DMS53 treated with DMSO at 0.1 percent for 48 hours (cell line): ENCODE results near the gene VPS13C.
"Not testable (repeated sequence)": the region's sequence is repeated elsewhere in the genome, so short reads cannot be mapped to it uniquely, and the experiment has no call there.

ENCODE experiments used
- DNase-seq: peaks from one replicate; lab custom pipeline; 2025; ENCODE audit not compliant: unreplicated experiment; lab: John Stamatoyannopoulos, UW

The VPS13C gene

GRCh38 chr15:62071711-62072308, 11.6 kb upstream of the VPS13C start:
- no peak for DNase-seq

GRCh38 chr15:62069551-62069950, 9.3 kb upstream of the VPS13C start:
- DNase-seq: no peak

GRCh38 chr15:62068810-62069167, 8.5 kb upstream of the VPS13C start:
- no peak for DNase-seq

GRCh38 chr15:62068071-62068809, 8.0 kb upstream of the VPS13C start:
- DNase-seq: no peak

GRCh38 chr15:62067448-62068044, 7.3 kb upstream of the VPS13C start:
- DNase-seq: peak; percentile 26

- peak; percentile 76 for DNase-seq
Measured at GRCh38 chr15:62066663-62067447, 6.6 kb upstream of the VPS13C start, which contains the start of gene C2CD4A. Gene C2CD4A (plus strand): TSS chr15:62066977. CDS start chr15:62067614, 637 bp downstream.

GRCh38 chr15:62063825-62064635, 3.8 kb upstream of the VPS13C start:
- no peak for DNase-seq

DNA sequence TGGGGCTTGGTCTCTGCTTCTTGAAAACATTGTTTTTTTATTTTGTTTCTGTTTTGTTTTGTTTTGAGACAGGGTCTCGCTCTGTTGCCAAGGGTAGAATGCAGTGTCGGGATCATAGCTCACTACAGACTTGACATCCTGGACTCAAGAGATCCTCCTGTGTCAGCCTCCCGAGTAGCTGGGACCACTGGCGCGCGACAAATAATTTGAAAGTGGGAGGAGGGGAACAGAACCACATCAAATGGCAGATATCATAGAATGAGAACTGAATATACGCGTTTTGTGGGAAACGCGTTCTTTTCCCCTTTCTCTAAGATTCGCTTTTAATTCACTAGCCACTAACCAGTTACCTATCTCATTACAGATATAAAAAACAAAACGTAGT, 641 bp upstream of the VPS13C start:
- DNase-seq: no peak

DNA sequence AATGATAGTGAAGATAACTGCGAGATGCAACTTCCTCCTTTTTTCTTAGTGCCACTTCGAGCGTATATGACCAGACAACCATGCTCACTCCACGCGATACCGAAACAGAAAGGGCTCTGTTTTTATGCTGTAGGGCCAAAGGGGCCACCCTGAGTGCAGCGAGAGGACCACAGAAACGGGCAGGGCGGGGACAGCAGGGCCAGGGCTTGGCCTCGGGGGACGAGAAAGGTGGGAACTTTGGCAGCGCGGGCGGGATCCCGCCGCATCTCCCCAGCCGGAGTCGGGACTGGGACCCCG, 483 bp downstream of the VPS13C start:
- no peak for DNase-seq

DNA sequence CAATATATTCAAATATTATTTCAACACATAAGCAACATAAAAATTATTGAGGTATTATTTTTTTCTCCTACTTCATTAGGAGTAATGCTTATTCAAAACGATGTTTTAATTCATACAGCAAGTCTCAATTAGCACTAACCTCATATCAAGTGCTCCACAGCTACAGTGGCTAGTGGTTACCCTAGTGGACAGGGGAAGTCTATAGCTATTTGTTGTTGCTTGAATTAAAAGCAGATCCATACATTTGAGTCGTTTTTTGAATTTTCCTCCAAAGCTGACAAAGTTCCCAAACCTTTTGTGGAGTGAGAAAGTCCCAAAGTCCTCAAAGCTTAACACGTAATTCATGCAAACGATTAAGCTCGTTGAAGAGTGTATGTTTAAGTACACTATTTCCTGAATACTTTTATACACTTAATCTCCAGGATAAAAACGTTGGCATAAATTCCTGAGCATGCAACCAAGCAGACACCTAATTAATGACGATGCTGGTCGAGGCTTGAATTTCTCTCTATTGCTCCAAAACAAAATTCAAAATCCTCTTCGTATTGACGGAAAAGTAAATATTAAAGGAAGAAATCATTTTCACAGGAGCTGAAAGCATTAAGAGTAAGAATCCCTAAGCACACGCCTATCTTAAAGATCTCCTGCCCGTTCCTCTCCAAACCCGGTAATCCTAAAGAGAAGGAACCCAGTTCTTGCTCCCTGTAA, 985 bp downstream of the VPS13C start:
- no peak for DNase-seq

DNA sequence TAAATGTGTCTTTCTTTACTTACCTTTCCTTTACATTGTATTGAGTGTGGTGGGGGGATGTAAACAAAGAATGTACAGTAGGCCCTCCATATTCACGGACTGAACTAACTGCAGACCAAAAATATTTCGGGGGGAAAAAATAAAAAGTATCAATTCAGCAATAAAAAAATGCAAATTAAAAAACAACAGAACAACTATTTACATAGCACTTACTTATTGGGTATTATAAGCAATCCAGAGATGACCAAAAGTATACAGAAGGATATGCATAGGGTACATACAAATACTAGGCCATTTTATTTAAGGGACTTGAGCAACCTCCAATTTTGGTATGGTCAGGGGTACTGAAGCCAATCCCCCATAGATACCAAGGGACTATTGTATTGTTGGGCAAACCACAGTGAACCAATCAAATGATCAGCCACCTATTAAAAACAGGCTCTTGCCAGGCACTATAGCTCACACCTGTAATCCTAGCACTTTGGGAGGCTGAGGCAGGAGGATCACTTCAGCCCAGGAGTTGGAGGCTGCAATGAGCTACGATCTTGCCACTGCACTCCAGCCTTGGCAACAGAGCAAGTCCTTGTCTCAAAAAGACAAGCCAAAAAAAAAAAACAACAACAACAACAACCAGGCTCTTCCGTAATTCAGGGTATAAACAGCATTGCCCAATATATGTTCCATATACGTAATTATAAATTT, 1.8 kb downstream of the VPS13C start:
- no peak for DNase-seq

- no peak for DNase-seq
Measured at GRCh38 chr15:62057341-62057980, 2.8 kb downstream of the VPS13C start.

DNA sequence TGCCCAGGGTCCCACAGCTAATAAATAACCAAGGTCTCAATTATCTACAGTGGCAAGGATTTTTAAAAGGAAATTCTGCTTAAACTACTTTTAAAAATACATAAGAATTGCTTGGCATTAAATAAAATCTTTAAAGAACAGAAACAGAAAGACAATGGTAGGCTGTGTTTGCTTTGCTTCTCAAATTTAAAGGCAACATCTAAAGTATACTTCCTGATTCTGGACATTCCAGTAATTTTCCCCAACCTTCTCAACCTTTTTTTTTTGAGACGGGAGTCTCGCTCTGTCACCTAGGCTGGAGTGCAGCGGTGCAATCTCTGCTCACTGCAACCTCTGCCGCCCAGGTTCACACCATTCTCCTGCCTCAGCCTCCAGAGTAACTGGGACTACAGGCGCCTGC, 5.3 kb downstream of the VPS13C start:
- DNase-seq: no peak

- DNase-seq: no peak
Measured at GRCh38 chr15:62053439-62054085, 6.7 kb downstream of the VPS13C start.

- DNase-seq: no peak
Measured at GRCh38 chr15:62052713-62053112, 7.5 kb downstream of the VPS13C start.

- no peak for DNase-seq
Measured at GRCh38 chr15:62051166-62051565, 9.1 kb downstream of the VPS13C start.

DNA sequence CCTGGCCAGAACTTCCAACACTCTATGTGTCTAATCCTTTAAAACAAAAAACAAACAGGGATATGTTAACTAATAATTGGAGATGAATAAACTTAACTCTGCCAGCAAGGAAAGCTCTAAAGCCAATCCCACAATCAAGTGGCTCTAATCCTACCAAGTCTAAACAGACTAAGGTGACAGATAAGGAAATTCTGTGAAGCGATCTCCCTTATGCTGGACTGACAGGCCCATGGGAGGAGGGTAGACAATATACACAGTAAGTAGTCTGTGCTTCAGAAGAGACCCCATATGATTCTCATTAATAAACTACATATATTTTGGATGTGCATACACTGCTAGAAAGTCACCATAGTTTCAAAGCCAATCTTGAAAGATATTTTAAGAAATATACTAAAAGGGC, 10.1 kb downstream of the VPS13C start:
- DNase-seq: no peak

DNA sequence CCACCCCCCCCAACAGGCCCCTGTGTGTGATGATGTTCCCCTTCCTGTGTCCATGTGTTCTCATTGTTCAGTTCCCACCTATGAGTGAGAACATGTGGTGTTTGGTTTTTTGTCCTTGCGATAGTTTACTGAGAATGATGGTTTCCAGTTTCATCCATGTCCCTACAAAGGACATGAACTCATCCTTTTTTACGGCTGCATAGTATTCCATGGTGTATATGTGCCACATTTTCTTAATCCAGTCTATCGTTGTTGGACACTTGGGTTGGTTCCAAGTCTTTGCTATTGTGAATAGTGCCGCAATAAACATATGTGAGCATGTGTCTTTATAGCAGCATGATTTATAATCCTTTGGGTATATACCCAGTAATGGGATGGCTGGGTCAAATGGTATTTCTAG, 12.0 kb downstream of the VPS13C start:
- DNase-seq: not testable (repeated sequence)

- DNase-seq: no peak
Measured at GRCh38 chr15:62047282-62047827, 12.9 kb downstream of the VPS13C start.
